ENCODE data around the gene SCG2.

The SCG2 gene

DNA sequence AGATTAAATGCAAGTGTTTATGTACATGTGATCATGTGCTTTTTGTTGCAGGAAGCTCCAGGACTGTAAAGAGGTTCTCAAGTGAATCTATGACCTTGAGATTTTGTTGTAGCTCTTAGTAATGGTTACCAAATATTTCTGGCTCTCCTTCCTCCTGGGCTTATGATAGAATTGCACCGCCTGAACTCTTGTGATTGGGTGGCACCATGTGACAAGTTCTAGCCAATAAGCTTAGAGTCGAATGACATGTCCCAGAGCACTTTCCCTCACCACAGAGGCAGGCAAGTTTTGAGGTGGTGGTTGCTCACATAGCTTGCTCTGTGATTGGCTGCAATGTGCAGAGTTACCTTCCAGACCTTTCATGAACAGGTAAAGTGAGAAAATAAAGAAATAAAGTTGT, 8.9 kb upstream of the SCG2 start:
- no peak overlapping the region for H3K27ac ChIP-seq (ENCODE audit: low read length)

DNA sequence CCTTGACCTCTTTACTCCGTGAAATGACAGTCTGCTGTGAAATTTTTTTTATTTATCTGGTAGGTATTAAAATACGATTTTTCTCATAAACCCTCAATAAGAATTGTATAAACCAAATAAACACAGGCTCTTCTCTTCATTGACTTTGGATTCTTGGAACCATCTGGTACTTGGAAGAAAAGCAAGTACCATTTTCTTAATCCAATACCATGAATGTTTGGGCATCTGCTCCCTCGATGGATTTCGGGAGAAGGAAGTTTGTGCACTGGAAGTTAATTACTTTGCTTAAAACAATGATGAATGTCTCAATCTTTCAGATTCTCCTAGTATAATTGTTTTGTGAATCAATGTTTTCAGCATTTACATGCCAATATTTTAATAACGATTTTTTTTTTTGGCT, 5.3 kb upstream of the SCG2 start:
- Histone ChIP-seq H3K4me3 (ENCODE audit: low read length in 2 of 2) (no peak overlapping the region), H3K9ac (ENCODE audit: low read length in 2 of 2) (no peak overlapping the region), H3K4me1 (ENCODE audit: control insufficient read depth, insufficient read depth, low read length) (peaks cover under 1% of the 10 kb centered on the region), H3K27ac (ENCODE audit: low read length) (no peak overlapping the region), H3K9me3 (ENCODE audit: control insufficient read depth in 2 of 2, low read length in 2 of 2) (no peaks in the 10 kb centered on the region), H3K36me3 (ENCODE audit: control insufficient read depth in 2 of 2, insufficient read depth in 2 of 2, low read length in 2 of 2) (no peaks in the 10 kb centered on the region), H3K27me3 (ENCODE audit: control insufficient read depth in 1 of 2, insufficient read depth in 2 of 2, low read length in 2 of 2) (no peaks in the 10 kb centered on the region)

More for the DNA sequence above, 8.9 kb upstream of the SCG2 start:
- H3K4me1 ChIP-seq (ENCODE audit: control insufficient read depth, insufficient read depth, low read length) = peaks cover 6% of the 10 kb centered on the region
- H3K4me3 ChIP-seq (ENCODE audit: low read length in 2 of 2) = no peak overlapping the region
- H3K9ac ChIP-seq (ENCODE audit: low read length in 2 of 2) = no peak overlapping the region
- H3K27me3 ChIP-seq (ENCODE audit: control insufficient read depth in 1 of 2, insufficient read depth in 2 of 2, low read length in 2 of 2) = no peaks in the 10 kb centered on the region
- H3K36me3 ChIP-seq (ENCODE audit: control insufficient read depth in 2 of 2, insufficient read depth in 2 of 2, low read length in 2 of 2) = no peaks in the 10 kb centered on the region
- no peaks in the 10 kb centered on the region for H3K9me3 ChIP-seq (ENCODE audit: control insufficient read depth in 2 of 2, low read length in 2 of 2)

DNA sequence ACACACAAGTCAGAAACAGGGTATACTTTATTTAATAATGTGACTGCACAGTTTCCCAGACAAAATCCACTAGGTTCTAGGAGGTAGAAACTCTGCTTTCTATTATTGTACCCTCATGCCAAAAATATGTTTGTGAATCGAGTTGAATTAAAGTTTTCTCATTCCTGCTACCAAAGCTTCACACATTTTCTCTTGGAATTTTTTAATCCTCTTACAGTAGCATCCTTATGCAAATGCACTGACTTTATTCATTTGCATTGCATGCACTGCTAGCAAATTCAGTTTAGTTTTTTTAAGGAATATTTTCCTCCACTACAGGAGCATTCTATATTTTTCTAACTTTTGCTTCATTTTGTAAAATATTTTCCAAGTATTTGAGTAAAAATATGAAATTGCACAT, 4.8 kb upstream of the SCG2 start:
- Histone ChIP-seq H3K27ac (ENCODE audit: low read length) (no peak overlapping the region), H3K4me3 (ENCODE audit: low read length in 2 of 2) (no peak overlapping the region), H3K27me3 (ENCODE audit: control insufficient read depth in 1 of 2, insufficient read depth in 2 of 2, low read length in 2 of 2) (no peaks in the 10 kb centered on the region), H3K36me3 (ENCODE audit: control insufficient read depth in 2 of 2, insufficient read depth in 2 of 2, low read length in 2 of 2) (no peaks in the 10 kb centered on the region), H3K9me3 (ENCODE audit: control insufficient read depth in 2 of 2, low read length in 2 of 2) (no peaks in the 10 kb centered on the region), H3K9ac (ENCODE audit: low read length in 2 of 2) (no peak overlapping the region), H3K4me1 (ENCODE audit: control insufficient read depth, insufficient read depth, low read length) (no peaks in the 10 kb centered on the region)

DNA sequence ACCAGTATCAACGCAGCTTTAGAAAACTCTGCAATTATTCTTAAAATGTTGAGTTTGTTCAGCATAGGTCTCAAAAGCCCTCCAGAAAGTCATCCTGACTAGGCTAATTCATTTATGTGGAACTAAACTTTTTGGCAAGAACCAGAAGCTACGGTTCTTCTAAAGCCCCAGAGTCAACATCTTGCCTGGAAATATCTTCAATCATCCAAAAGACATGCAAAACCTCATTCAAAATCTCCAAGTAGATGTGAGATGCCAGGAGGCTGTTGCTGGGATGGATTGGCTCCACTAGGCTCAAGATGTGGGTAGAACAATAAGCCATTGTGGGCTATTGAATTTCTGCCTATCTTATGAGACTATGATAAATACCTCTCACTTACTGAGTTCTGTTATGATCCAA, 2.1 kb upstream of the SCG2 start:
- no peaks in the 10 kb centered on the region for H3K27me3 ChIP-seq (ENCODE audit: control insufficient read depth in 1 of 2, insufficient read depth in 2 of 2, low read length in 2 of 2)
- H3K9ac ChIP-seq (ENCODE audit: low read length in 2 of 2) = no peak overlapping the region
- no peaks in the 10 kb centered on the region for H3K9me3 ChIP-seq (ENCODE audit: control insufficient read depth in 2 of 2, low read length in 2 of 2)
- H3K4me1 ChIP-seq (ENCODE audit: control insufficient read depth, insufficient read depth, low read length) = no peaks in the 10 kb centered on the region
- H3K27ac ChIP-seq (ENCODE audit: low read length) = no peak overlapping the region
- H3K36me3 ChIP-seq (ENCODE audit: control insufficient read depth in 2 of 2, insufficient read depth in 2 of 2, low read length in 2 of 2) = no peaks in the 10 kb centered on the region
- no peak overlapping the region for H3K4me3 ChIP-seq (ENCODE audit: low read length in 2 of 2)

DNA sequence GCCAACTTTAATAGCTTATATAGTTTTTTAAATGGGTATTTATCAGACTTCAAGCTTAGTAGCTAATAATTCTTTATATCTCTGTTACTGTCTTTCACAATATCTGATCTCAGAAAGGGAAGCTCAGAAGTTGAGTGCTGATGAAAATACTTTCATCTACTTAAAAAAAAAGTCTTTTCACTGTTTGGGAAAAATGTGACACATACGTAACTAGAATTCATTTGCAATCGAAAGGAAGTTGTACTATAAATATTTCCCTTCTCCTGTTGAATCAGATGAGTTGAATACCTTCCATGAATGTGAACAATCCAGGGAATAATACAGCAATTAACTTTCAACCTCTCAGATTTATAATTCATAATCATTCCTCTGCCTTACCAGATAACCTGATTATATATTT, 811 bp upstream of the SCG2 start:
- no peak overlapping the region for H3K4me3 ChIP-seq (ENCODE audit: low read length in 2 of 2)
- no peaks in the 10 kb centered on the region for H3K4me1 ChIP-seq (ENCODE audit: control insufficient read depth, insufficient read depth, low read length)
- H3K9me3 ChIP-seq (ENCODE audit: control insufficient read depth in 2 of 2, low read length in 2 of 2) = no peaks in the 10 kb centered on the region
- H3K27ac ChIP-seq (ENCODE audit: low read length) = no peak overlapping the region
- no peaks in the 10 kb centered on the region for H3K36me3 ChIP-seq (ENCODE audit: control insufficient read depth in 2 of 2, insufficient read depth in 2 of 2, low read length in 2 of 2)
- H3K9ac ChIP-seq (ENCODE audit: low read length in 2 of 2) = no peak overlapping the region
- no peaks in the 10 kb centered on the region for H3K27me3 ChIP-seq (ENCODE audit: control insufficient read depth in 1 of 2, insufficient read depth in 2 of 2, low read length in 2 of 2)

DNA sequence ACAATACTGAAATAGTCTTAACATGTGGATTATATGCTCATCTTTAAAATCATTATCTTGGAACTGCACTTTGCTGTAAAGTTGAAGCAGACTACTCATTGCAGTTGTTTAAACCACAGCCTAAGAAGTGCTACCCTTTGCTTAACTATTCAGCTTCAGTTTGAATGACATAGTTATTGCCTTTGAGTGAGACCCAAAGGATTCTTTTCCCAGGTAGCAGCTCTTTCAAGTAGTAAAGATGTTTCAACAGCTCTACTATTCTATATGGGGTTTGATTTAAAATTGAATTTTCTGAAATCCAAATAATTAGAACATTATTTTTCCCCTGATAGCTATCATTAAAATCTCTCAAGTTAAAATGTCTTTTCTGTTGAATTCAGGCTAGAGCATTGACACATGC, 1.1 kb downstream of the SCG2 start:
- no peaks in the 10 kb centered on the region for H3K27me3 ChIP-seq (ENCODE audit: control insufficient read depth in 1 of 2, insufficient read depth in 2 of 2, low read length in 2 of 2)
- no peak overlapping the region for H3K27ac ChIP-seq (ENCODE audit: low read length)
- H3K9me3 ChIP-seq (ENCODE audit: control insufficient read depth in 2 of 2, low read length in 2 of 2) = no peaks in the 10 kb centered on the region
- no peak overlapping the region for H3K9ac ChIP-seq (ENCODE audit: low read length in 2 of 2)
- H3K36me3 ChIP-seq (ENCODE audit: control insufficient read depth in 2 of 2, insufficient read depth in 2 of 2, low read length in 2 of 2) = no peaks in the 10 kb centered on the region
- no peaks in the 10 kb centered on the region for H3K4me1 ChIP-seq (ENCODE audit: control insufficient read depth, insufficient read depth, low read length)
- no peak overlapping the region for H3K4me3 ChIP-seq (ENCODE audit: low read length in 2 of 2)

DNA sequence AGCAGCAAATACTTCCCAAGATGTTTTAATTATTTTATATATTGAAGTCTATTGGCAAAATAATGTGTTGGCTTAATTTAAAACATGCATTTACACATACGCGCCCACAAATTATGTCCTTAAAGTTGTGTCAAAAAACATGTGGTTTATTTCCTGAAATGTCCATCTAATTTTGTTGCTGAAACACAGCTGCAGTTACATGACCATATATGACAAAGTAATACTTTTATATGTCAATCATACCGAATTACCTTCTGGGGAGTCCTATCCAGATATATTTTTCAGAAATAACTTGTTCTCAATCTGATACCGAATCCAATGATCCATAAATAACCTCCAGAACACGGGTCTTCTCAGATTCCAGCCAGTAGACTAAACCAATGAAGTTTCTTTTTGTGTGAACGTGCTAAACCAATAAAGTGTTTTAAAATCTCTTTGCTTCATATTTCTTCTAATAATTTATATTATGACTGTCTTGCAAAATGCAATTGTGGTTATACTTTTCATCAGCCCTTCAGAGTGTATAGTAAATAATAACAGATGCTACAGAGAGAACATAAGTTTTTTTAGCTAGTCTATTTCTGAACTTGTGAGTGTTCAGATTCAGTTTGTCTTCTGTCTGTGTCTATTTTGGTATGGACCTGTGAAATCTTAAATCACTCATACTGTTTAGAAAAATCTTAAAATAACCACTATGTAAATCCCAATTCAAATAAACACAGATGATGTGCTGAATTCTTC, 2.4 kb downstream of the SCG2 start:
- no peak overlapping the region for H3K4me3 ChIP-seq (ENCODE audit: low read length in 2 of 2)
- H3K36me3 ChIP-seq (ENCODE audit: control insufficient read depth in 2 of 2, insufficient read depth in 2 of 2, low read length in 2 of 2) = no peaks in the 10 kb centered on the region
- H3K27ac ChIP-seq (ENCODE audit: low read length) = no peak overlapping the region
- H3K27me3 ChIP-seq (ENCODE audit: control insufficient read depth in 1 of 2, insufficient read depth in 2 of 2, low read length in 2 of 2) = no peaks in the 10 kb centered on the region
- H3K9ac ChIP-seq (ENCODE audit: low read length in 2 of 2) = no peak overlapping the region
- no peaks in the 10 kb centered on the region for H3K4me1 ChIP-seq (ENCODE audit: control insufficient read depth, insufficient read depth, low read length)
- no peaks in the 10 kb centered on the region for H3K9me3 ChIP-seq (ENCODE audit: control insufficient read depth in 2 of 2, low read length in 2 of 2)

DNA sequence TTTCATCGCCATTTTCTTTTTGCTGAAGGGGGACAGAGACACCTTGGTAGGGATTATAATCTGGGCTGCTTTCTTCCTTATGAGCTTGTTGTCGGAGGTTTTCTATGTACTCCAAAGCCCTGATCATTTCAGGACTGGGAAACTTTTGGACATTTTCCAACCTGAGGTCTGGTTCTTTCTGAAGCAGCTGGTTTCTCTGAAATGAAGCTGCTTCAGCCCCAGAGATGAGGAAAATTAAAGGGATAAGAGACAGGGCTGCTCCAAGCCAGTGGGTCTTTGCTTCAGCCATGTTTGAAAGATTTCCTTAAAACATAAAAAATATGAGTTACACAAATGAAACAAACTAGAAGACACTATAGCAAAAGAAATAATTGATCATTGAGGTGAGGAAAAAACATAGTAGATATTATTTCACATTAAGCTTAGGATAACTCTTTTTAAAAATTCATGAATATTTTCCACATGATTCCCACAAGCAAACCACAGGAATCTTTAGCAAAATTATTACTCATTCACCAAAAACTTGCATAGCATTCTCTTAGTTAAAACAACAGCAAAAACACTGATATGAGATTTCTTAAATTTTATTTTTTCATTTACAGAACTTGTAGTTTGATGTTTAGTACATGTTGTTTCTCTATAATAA, 3.0 kb downstream of the SCG2 start:
- no peak overlapping the region for H3K4me3 ChIP-seq (ENCODE audit: low read length in 2 of 2)
- H3K27ac ChIP-seq (ENCODE audit: low read length) = no peak overlapping the region
- no peaks in the 10 kb centered on the region for H3K9me3 ChIP-seq (ENCODE audit: control insufficient read depth in 2 of 2, low read length in 2 of 2)
- no peaks in the 10 kb centered on the region for H3K27me3 ChIP-seq (ENCODE audit: control insufficient read depth in 1 of 2, insufficient read depth in 2 of 2, low read length in 2 of 2)
- H3K4me1 ChIP-seq (ENCODE audit: control insufficient read depth, insufficient read depth, low read length) = no peaks in the 10 kb centered on the region
- no peak overlapping the region for H3K9ac ChIP-seq (ENCODE audit: low read length in 2 of 2)
- H3K36me3 ChIP-seq (ENCODE audit: control insufficient read depth in 2 of 2, insufficient read depth in 2 of 2, low read length in 2 of 2) = no peaks in the 10 kb centered on the region

DNA sequence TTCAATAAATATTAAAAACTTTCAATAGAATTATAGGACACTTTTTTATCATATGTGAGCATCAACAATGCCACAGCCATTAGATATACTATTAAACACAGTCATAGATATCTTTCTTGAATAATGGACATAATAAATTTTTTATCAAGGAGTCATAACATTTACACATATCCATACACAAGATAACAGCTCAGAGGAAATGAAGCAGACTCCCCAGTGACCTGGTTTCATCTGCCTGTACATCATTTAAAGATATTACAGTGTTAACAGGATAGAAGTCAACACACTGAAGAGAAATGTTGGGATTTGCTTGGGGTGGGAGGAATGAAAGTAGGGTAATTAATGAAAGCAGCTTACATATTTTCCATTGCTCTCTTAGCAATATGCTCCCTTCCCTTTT, 5.1 kb downstream of the SCG2 start:
- no peaks in the 10 kb centered on the region for H3K4me1 ChIP-seq (ENCODE audit: control insufficient read depth, insufficient read depth, low read length)
- H3K27ac ChIP-seq (ENCODE audit: low read length) = no peak overlapping the region
- H3K36me3 ChIP-seq (ENCODE audit: control insufficient read depth in 2 of 2, insufficient read depth in 2 of 2, low read length in 2 of 2) = no peaks in the 10 kb centered on the region
- no peak overlapping the region for H3K4me3 ChIP-seq (ENCODE audit: low read length in 2 of 2)
- no peak overlapping the region for H3K9ac ChIP-seq (ENCODE audit: low read length in 2 of 2)
- no peaks in the 10 kb centered on the region for H3K9me3 ChIP-seq (ENCODE audit: control insufficient read depth in 2 of 2, low read length in 2 of 2)
- no peaks in the 10 kb centered on the region for H3K27me3 ChIP-seq (ENCODE audit: control insufficient read depth in 1 of 2, insufficient read depth in 2 of 2, low read length in 2 of 2)

DNA sequence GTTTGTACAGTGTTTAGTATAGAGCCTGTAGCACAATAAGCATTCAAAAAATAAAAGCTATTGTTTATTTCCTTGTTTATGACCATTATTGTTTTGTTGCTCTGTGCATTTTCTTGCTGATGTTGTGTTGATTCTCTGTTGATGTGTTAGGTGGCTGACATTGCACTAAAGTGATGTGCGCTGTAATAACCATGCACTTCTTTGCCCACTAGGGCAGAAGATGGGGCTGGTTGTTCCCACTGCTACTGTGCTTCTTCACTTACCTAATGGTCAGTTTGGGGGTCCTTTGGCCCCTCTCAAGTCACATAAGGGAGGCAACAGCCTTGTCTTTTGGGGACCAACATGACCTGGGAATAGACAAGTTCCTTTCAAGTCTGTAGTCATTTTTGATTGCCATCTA, 6.0 kb downstream of the SCG2 start:
- no peak overlapping the region for H3K9ac ChIP-seq (ENCODE audit: low read length in 2 of 2)
- no peaks in the 10 kb centered on the region for H3K9me3 ChIP-seq (ENCODE audit: control insufficient read depth in 2 of 2, low read length in 2 of 2)
- H3K36me3 ChIP-seq (ENCODE audit: control insufficient read depth in 2 of 2, insufficient read depth in 2 of 2, low read length in 2 of 2) = no peaks in the 10 kb centered on the region
- H3K4me1 ChIP-seq (ENCODE audit: control insufficient read depth, insufficient read depth, low read length) = no peaks in the 10 kb centered on the region
- no peak overlapping the region for H3K27ac ChIP-seq (ENCODE audit: low read length)
- no peaks in the 10 kb centered on the region for H3K27me3 ChIP-seq (ENCODE audit: control insufficient read depth in 1 of 2, insufficient read depth in 2 of 2, low read length in 2 of 2)
- H3K4me3 ChIP-seq (ENCODE audit: low read length in 2 of 2) = no peak overlapping the region

DNA sequence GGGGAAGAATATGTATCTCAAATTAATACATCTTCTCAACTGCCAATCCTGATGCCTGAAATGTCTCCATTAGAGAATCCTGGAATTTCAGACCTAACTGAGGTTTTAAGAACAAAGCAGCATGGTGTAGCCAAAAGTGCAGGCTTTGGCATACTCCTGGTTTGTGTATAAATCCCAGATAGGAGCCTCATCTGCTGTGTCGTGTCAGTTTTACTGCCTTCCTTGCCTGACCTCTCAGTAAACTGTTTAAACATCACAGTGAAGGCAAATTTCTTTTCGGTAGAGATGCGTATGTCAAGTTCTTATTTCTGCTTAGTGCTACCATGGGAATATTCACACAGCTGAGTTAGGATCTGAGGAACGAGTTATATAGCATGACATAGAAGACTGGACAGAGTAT, 7.3 kb downstream of the SCG2 start:
- Histone ChIP-seq H3K4me3 (ENCODE audit: low read length in 2 of 2) (no peak overlapping the region), H3K4me1 (ENCODE audit: control insufficient read depth, insufficient read depth, low read length) (no peaks in the 10 kb centered on the region), H3K9me3 (ENCODE audit: control insufficient read depth in 2 of 2, low read length in 2 of 2) (no peaks in the 10 kb centered on the region), H3K27ac (ENCODE audit: low read length) (no peak overlapping the region), H3K36me3 (ENCODE audit: control insufficient read depth in 2 of 2, insufficient read depth in 2 of 2, low read length in 2 of 2) (no peaks in the 10 kb centered on the region), H3K27me3 (ENCODE audit: control insufficient read depth in 1 of 2, insufficient read depth in 2 of 2, low read length in 2 of 2) (no peaks in the 10 kb centered on the region), H3K9ac (ENCODE audit: low read length in 2 of 2) (no peak overlapping the region)
